ENCODE data around the gene RPS6KA5.
"Not testable (repeated sequence)": the region's sequence is repeated elsewhere in the genome, so short reads cannot be mapped to it uniquely, and the experiment has no call there.

Gene RPS6KA5

DNA sequence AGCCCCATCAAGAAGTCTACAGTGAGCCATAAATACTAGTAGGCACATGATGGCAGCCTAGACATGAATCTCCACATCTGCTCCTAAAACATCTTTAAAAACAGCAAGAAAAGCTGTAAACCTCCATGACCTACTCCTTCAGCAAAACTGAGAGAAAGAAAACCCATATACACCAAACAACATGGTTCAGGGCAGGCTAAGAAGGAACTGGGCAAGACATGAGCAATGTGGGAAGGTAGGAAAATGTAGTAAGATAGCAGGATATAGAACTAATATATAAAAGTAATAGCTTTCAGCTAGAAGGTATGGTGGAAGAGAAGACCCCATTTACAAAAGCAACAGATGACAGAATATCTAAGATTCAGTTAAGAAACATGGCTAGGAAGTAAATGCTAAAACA, 88.8 kb downstream of the RPS6KA5 start:
- Histone ChIP-seq H3K9me3 (ENCODE audit: control insufficient read depth, insufficient read depth, low read length) (peaks cover 6% of the 10 kb centered on the region; the same call in 1 of the 2 replicates), H3K9ac (ENCODE audit: low read depth, low read length) (no peak overlapping the region), H3K36me3 (ENCODE audit: insufficient read depth, low read length) (no peaks in the 10 kb centered on the region), H3K4me1 (ENCODE audit: insufficient read depth, low read length) (no peaks in the 10 kb centered on the region)

DNA sequence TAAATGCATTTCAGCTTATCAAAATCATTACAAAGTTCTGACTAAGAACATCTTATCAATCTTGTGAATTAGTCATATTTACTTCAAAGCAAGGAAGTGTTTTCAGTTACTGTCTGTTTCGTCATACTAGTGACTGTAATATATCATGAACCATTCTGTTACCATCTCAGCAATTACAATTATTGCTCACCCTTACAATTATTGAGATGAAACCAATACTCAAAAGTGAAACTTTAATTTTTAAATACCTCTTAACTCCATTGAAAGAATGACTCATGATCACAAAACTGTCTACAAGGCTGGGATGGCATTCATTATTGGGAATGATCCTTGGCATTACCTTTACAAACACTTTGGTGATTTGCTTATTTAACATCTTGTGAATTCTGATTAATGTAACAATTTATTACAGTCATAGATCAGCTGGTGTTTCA, 90.3 kb downstream of the RPS6KA5 start:
- Histone ChIP-seq H3K4me1 (ENCODE audit: insufficient read depth, low read length) (no peaks in the 10 kb centered on the region), H3K9ac (ENCODE audit: low read depth, low read length) (no peak overlapping the region), H3K9me3 (ENCODE audit: control insufficient read depth, insufficient read depth, low read length) (peaks cover 6% of the 10 kb centered on the region; the same call in 1 of the 2 replicates), H3K36me3 (ENCODE audit: insufficient read depth, low read length) (no peaks in the 10 kb centered on the region)

DNA sequence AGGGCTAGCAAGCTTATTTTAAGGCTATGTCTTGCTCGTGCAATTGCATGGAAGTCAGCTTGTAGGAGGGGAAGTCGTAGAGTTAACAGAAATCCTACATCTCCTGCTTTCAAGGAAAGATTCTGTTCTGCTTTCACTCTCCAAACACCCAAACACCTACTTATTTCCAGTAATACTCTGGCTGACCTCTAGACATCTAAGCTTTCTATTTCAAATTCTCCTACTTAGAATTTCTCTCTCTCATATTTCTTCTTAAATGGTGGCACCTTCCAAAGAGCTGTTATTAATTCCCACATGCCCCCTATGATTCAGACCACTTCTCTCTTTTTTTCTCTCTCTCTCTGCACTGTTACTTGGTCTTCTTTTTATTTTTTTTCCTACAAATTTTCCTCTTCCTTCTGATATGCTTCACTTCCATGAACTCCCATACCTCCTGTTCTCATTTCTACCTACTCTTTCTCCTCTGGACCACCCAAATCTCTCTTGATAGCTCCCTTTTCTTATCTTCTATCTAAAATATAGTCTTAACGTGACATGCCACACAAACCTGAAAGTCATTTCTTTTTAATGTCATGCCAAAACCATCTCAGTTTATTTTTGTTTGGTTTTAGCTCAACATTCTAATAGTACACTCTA, 90.8 kb downstream of the RPS6KA5 start:
- Histone ChIP-seq H3K4me1 (ENCODE audit: insufficient read depth, low read length) (no peaks in the 10 kb centered on the region), H3K9ac (ENCODE audit: low read depth, low read length) (no peak overlapping the region), H3K36me3 (ENCODE audit: insufficient read depth, low read length) (no peaks in the 10 kb centered on the region), H3K9me3 (ENCODE audit: control insufficient read depth, insufficient read depth, low read length) (peaks cover 6% of the 10 kb centered on the region; the same call in 1 of the 2 replicates)

DNA sequence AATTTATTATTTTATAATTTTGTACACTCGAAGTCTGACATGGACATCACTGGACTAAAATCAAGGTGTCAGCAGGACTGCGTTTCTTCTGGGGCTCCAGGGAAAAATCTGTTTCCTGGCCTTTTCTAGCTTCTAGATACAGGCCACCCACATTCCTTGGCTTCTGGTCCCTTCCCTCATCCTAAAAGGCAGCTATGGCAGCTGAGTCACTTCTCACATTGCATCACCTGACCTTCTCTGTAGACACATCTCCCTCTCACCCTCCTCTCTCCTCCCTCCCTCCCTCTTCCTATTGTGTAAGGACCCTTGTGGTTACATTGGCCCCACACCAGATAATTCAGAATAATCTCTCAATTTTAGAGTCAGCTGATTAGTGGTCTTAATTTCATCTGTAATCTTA, 92.4 kb downstream of the RPS6KA5 start:
- Histone ChIP-seq H3K9ac (ENCODE audit: low read depth, low read length) (no peak overlapping the region), H3K4me1 (ENCODE audit: insufficient read depth, low read length) (no peaks in the 10 kb centered on the region), H3K36me3 (ENCODE audit: insufficient read depth, low read length) (no peaks in the 10 kb centered on the region), H3K9me3 (ENCODE audit: control insufficient read depth, insufficient read depth, low read length) (peaks cover 6% of the 10 kb centered on the region; the same call in 1 of the 2 replicates)

DNA sequence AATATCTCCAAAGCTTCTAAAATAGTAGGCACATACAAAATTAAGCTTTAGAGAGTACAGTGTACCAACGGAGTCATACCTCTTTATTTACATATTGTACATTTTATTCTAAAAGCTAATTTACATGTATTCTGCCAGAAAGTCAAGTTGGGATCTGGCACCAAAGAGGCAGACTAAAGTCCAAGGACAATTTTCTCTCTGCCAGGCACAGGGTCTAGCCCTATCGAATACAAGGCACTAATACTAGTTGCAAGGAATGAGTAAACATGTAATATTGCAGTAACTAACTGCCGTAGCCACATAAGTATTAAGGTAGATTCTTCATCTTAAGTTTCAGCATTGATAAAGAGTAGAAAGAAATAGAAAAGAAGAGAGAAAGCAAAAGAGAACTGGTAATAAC, 93.9 kb downstream of the RPS6KA5 start:
- Histone ChIP-seq H3K9ac (ENCODE audit: low read depth, low read length) (no peak overlapping the region), H3K4me1 (ENCODE audit: insufficient read depth, low read length) (no peaks in the 10 kb centered on the region), H3K9me3 (ENCODE audit: control insufficient read depth, insufficient read depth, low read length) (peaks cover 6% of the 10 kb centered on the region; the same call in 1 of the 2 replicates), H3K36me3 (ENCODE audit: insufficient read depth, low read length) (no peaks in the 10 kb centered on the region)

DNA sequence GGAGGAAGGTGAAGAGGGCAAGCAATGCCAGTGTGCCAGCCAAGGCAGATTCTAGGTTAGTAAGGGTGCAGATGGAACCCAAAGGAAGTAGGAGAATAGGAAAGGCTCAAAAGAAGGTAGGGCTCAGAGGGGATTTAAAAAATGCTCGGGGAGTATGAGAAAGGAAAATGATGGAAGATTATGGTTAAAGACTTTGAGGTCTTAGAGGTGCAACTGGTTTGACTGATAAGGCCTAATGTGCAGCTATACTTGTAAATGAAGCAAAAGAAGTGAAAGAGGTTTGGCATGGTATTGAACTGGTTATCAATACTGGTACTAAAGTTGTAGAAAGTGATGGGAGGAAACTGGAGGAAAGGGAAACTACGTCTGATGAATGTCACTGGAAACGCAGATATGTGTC, 94.7 kb downstream of the RPS6KA5 start:
- Histone ChIP-seq H3K9me3 (ENCODE audit: control insufficient read depth, insufficient read depth, low read length) (peaks cover 6% of the 10 kb centered on the region; the same call in 1 of the 2 replicates), H3K9ac (ENCODE audit: low read depth, low read length) (no peak overlapping the region), H3K4me1 (ENCODE audit: insufficient read depth, low read length) (no peaks in the 10 kb centered on the region), H3K36me3 (ENCODE audit: insufficient read depth, low read length) (no peaks in the 10 kb centered on the region)

DNA sequence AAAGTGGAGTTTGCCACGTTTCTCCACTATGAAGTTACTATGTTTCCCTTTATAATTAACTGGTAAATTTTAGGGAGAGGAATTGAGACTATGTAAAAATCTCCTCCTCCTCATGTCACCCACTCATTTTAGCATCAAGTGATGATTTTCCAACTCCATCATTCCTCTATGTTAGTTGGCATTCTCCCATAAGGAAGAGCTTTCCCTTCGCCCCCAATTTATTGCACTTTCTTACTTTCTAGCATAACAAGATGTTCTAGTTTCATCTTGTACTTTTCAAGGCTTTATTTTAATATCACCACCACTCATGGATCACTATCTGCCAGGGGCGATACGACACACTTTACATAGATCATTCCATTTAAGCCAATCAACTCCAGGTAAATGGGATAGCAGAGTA, 97.1 kb downstream of the RPS6KA5 start:
- peaks cover 6% of the 10 kb centered on the region; the same call in 1 of the 2 replicates for H3K9me3 ChIP-seq (ENCODE audit: control insufficient read depth, insufficient read depth, low read length)
- no peaks in the 10 kb centered on the region for H3K36me3 ChIP-seq (ENCODE audit: insufficient read depth, low read length)
- H3K9ac ChIP-seq (ENCODE audit: low read depth, low read length): no peak overlapping the region
- H3K4me1 ChIP-seq (ENCODE audit: insufficient read depth, low read length): no peaks in the 10 kb centered on the region

DNA sequence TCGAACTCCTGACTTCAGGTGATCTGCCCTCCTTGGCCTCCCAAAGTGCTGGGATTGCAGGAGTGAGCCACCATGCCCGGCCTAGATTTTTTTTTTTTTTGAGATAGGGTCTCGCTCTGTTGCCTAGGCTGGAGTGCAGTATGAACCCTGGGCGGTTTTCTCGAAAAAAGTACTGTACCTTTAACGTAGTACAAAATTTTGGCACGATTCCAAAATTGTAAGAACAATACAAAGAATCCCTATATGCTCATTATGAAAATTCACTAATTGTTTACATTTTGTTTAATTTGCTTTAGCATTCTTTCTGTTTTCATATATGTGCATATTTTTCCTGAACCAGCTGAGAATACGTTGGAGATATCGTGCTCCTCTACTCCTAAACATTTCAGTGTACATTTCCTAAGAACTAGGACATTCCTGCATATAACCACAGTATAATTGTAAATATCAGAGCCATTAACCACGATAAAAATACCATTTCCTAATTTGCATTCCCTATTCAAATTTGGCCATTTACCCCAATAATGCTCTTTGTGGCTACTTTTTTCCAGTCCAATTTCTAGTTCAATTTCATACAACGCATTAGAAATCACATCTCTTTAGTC, 97.8 kb downstream of the RPS6KA5 start:
- Histone ChIP-seq H3K36me3 (ENCODE audit: insufficient read depth, low read length) (no peaks in the 10 kb centered on the region), H3K4me1 (ENCODE audit: insufficient read depth, low read length) (no peaks in the 10 kb centered on the region), H3K9ac (ENCODE audit: low read depth, low read length) (no peak overlapping the region), H3K9me3 (ENCODE audit: control insufficient read depth, insufficient read depth, low read length) (peaks cover under 1% of the 10 kb centered on the region; the same call in 1 of the 2 replicates)

DNA sequence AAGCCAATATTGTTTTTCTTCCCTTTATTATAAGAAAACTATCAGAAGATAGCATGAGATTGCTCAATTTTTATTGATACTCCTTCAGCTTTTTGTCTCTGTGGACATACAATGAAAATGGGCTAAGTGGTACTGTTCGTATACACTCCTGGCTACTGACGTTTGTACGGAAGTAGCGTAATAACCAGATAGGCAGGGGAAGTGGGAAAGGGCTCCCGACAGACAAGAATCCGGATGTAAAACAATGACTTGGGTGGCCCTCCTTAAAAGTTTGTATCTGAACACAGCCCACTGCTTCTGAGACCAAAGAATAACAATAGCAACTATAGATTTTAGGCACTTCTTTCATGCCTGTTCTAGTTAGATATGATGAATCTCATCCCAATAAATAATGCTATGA, 99.6 kb downstream of the RPS6KA5 start:
- no peaks in the 10 kb centered on the region for H3K36me3 ChIP-seq (ENCODE audit: insufficient read depth, low read length)
- no peak overlapping the region for H3K9ac ChIP-seq (ENCODE audit: low read depth, low read length)
- no peaks in the 10 kb centered on the region for H3K9me3 ChIP-seq (ENCODE audit: control insufficient read depth, insufficient read depth, low read length)
- H3K4me1 ChIP-seq (ENCODE audit: insufficient read depth, low read length): no peaks in the 10 kb centered on the region

DNA sequence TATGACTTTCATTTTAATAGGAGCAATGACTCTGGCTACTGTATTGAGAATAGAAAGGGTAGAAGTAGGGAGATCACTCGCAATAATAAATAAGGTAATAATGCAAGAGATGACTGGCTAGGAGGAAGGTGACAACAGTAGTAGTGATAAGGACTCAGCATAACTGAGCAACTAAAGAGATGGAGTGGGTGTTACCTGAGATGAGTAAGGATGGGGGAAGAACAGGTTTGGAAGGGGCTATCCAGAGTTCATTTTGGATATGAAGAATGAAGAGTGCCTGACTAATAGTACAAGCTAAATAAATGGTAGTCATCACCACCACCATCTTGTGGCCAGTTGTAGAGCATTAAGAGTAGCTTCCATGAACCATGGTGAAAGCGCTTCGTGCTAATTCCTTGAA, 101.1 kb downstream of the RPS6KA5 start:
- H3K4me1 ChIP-seq (ENCODE audit: insufficient read depth, low read length): no peaks in the 10 kb centered on the region
- H3K36me3 ChIP-seq (ENCODE audit: insufficient read depth, low read length): no peaks in the 10 kb centered on the region
- no peaks in the 10 kb centered on the region for H3K9me3 ChIP-seq (ENCODE audit: control insufficient read depth, insufficient read depth, low read length)
- no peak overlapping the region for H3K9ac ChIP-seq (ENCODE audit: low read depth, low read length)

DNA sequence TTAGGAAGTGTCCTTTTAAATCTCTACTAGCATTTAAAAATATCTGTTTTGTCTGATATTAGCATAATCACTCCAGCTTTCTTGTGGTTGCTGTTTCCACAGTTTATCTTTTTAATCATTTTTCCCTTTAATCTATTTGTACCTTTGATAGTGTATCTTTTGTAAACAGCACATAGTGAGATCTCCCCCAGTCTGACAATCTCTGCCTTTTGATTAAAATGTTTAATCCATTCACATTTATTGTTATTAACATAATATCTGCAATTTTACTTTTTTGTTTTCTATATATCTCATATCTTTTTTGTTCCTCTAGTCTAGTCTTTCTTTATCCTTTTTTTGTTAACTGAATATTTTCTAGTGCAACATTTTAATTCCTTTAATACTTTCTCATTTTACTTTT, 104.2 kb downstream of the RPS6KA5 start:
- no peak overlapping the region for H3K9ac ChIP-seq (ENCODE audit: low read depth, low read length)
- no peaks in the 10 kb centered on the region for H3K36me3 ChIP-seq (ENCODE audit: insufficient read depth, low read length)
- no peaks in the 10 kb centered on the region for H3K4me1 ChIP-seq (ENCODE audit: insufficient read depth, low read length)
- no peaks in the 10 kb centered on the region for H3K9me3 ChIP-seq (ENCODE audit: control insufficient read depth, insufficient read depth, low read length)

DNA sequence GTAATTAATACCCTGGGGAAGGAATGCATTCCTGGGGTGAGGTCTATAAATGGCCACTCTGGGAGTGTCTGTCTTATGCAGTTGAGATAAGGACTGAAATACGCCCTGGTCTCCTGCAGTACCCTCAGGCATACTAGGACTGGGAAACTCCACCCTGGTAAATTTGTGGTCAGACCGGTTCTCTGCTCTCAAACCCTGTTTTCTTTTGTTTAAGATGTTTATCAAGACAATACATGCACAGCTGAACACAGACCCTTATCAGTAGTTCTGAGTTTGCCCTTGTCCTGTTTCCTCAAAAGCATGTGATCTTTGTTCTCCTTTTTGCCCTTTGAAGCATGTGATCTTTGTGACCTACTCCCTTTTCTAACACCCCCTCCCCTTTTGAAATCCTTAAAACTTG, 106.8 kb downstream of the RPS6KA5 start:
- not testable (repeated sequence) for H3K36me3 ChIP-seq (ENCODE audit: insufficient read depth, low read length); H3K9me3 ChIP-seq (ENCODE audit: control insufficient read depth, insufficient read depth, low read length); H3K4me1 ChIP-seq (ENCODE audit: insufficient read depth, low read length); H3K9ac ChIP-seq (ENCODE audit: low read depth, low read length)

DNA sequence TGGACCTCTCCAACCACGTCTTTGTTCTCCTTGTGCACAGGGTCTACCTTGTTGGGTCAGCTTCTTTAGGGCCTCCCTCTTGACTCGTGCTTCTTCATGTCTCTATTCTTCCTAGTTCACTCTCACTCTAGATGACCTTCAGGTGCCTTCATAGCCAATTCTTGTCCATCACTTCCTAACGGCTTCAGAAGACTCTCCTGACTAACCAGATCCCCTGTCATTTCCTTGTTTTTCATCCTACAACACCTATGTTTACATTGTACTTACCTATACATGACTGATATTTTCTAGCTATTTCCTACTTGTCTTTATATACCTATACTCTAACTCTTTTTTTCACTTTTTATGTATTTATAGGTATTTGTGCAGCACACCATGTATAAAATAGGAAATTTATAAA, 117.1 kb downstream of the RPS6KA5 start:
- H3K9ac ChIP-seq (ENCODE audit: low read depth, low read length): no peak overlapping the region
- H3K36me3 ChIP-seq (ENCODE audit: insufficient read depth, low read length): no peaks in the 10 kb centered on the region
- no peaks in the 10 kb centered on the region for H3K4me1 ChIP-seq (ENCODE audit: insufficient read depth, low read length)
- peaks cover 10% of the 10 kb centered on the region; the same call in 1 of the 2 replicates for H3K9me3 ChIP-seq (ENCODE audit: control insufficient read depth, insufficient read depth, low read length)

DNA sequence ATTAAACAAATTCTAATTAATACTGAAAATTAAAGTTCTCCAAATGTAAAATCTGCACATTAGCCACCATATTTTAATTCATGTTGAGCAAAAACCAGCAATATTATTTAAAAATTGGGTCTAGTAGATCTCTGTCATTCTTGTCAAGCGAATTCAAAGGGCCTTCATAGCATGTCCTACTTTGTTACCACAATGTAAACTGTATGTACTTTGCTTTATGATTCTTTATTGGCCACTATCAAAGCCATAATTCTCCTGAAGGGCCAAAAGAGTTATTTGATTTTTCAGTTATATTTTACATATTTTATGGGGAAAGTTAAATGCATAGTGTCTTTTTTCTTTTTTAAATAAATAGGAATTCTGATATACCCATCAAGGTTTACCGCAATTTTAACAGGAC, 117.9 kb downstream of the RPS6KA5 start:
- Histone ChIP-seq H3K9me3 (ENCODE audit: control insufficient read depth, insufficient read depth, low read length) (peaks cover 10% of the 10 kb centered on the region; the same call in 1 of the 2 replicates), H3K9ac (ENCODE audit: low read depth, low read length) (no peak overlapping the region), H3K4me1 (ENCODE audit: insufficient read depth, low read length) (no peaks in the 10 kb centered on the region), H3K36me3 (ENCODE audit: insufficient read depth, low read length) (no peaks in the 10 kb centered on the region)

DNA sequence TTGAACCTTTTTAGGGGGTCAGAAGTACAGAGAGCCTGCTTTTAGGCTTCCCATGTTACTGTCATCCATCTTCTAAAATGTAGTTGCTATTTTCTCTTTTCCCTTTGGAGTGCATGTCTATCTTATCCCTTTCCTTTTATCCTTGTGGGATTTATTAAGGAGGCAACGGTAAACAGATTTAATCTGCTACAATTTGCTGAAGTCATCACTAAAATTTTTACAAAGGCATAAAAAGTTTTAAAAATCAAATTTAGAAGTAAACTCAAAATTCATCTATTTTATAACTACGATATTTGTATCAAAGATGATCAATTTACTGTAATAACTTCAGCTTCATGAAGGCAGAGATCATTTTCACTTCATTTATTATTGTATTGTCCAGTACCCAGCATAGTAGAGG, 118.7 kb downstream of the RPS6KA5 start:
- Histone ChIP-seq H3K4me1 (ENCODE audit: insufficient read depth, low read length) (no peaks in the 10 kb centered on the region), H3K9me3 (ENCODE audit: control insufficient read depth, insufficient read depth, low read length) (peaks cover 10% of the 10 kb centered on the region; the same call in 1 of the 2 replicates), H3K36me3 (ENCODE audit: insufficient read depth, low read length) (no peaks in the 10 kb centered on the region), H3K9ac (ENCODE audit: low read depth, low read length) (no peak overlapping the region)
